GM19438 (cell line): Measurements from ENCODE around the gene AKNA.
A peak's percentile ranks its signal among the peaks of the same experiment; 100 is the strongest.

Experiments
- ATAC-seq: cut with Tn5 transposase; IDR thresholded peaks from one replicate; pipeline ENCODE4 v1.9.1; 2021; ENCODE audit warnings: low read depth; ENCODE audit not compliant: unreplicated experiment

Gene AKNA

GRCh38 chr9:114376586-114377445 lies 11.0 kb downstream of the AKNA start:
- ATAC-seq = no peak

DNA sequence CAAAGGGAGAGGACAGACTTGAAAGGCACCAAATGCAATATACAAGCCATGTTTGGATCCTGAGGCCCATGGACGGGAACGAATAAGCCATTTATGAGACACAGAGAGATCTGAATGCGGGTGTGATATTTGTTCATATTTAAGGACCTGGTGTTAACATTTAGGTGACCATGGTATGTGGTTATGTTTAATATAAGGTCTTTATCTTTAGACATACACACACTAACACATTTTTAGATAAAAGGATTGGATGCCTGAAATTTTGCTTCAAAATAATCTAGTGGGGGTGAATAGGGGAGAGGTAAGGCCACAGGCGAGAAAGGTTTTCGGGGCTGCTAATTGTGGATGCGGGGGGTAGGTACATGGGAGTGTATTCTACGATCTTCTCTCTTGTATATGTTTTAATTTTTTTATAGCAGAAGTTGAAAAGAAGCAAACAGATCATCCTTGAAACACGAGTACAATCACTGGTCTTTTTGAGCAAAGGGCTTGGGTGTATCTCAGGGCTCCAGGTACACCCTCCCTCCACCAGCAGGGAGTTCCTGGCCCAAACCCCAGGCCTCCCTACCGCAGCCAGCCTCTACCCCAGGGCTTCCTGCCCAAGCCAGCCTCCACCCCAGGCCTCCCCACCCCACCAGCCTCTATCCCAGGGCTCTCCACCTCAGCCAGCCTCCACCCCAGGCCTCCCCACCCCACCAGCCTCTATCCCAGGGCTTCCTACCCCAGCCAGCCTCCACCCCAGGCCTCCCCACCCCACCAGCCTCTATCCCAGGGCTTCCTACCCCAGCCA lies 12.2 kb downstream of the AKNA start:
- ATAC-seq = no peak

DNA sequence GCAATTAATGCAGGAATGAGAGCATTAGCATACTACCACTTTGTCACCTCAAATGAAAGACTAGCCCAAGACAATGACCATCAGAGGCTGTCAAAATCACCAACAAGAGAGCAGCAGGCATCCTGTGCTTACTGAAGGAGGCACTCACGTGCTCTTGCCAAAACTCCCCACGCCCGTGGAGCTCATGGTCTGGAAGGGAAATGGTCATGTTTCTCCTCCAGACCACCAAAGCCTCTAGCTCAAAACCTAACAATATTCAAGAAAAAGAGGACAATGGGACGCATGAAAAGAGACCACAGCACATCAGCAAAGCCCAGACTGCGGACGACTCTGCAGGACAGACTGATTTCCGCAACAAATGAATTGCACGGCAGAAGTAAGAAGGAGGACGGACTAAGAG lies 12.8 kb downstream of the AKNA start:
- no peak for ATAC-seq

DNA sequence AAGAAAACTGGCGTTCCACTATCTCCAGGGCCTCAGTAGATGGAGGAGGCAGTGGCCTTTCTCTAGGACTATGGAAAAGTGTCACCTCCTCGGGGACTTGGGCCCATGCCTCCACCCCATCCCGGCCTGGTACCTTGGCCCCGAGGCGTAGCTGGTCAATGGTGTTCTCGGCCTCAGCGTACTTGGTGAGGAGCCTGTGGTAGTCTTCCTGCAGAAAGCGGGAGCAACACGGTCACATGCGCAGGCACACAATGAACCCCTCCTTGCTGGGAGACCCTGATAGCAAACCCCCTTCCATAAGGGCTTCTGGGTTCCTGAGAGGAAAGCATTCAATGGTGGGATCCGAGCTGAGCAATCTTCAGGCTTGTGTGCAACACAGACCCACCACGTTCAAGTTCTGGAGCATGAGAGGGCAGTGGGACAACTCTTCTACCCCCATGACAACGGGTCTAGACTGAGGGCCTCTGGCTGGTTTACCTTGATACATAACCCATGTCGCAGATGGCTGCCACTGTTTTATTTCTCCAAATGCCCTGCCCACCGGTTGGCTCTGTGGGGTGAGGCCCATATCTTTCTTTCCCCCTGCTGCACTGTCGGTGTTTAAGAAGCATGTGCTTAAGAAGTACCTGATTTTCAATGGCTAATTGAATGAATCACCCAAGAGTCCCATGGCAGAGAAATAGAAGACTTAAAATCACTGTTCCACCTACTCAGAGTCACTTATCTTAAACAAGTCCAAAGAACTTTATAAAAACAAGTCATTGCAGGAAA lies 13.6 kb downstream of the AKNA start:
- no peak for ATAC-seq

DNA sequence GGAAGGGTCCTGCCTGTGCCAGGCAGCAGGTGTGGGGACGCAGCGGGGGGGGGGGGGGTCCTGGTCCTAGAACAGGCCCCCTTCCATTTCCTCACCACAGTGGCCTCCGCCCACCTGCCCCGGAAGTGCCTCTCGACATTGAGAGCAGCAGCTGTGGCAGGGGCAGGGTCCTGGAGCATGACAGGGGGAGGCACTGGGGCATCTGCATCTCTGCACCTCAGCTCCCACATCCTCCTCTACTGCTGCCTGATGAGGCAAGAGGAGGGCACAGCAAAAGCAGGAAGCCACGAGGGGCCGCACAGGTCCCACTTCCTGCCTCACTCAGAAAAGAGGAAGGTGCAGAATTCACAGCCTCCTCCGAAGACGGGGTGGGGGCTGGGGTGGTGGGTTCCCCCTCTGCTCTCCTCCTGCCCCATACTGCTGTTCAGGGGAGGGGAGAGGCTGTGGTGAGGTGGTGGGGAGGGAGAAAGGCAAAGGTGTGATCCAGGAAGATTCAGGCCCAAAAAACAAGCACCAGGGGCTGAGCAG lies 14.8 kb downstream of the AKNA start:
- ATAC-seq = peak; percentile 93

- peak; percentile 31 for ATAC-seq
Measured at GRCh38 chr9:114371973-114372917, 15.5 kb downstream of the AKNA start.

DNA sequence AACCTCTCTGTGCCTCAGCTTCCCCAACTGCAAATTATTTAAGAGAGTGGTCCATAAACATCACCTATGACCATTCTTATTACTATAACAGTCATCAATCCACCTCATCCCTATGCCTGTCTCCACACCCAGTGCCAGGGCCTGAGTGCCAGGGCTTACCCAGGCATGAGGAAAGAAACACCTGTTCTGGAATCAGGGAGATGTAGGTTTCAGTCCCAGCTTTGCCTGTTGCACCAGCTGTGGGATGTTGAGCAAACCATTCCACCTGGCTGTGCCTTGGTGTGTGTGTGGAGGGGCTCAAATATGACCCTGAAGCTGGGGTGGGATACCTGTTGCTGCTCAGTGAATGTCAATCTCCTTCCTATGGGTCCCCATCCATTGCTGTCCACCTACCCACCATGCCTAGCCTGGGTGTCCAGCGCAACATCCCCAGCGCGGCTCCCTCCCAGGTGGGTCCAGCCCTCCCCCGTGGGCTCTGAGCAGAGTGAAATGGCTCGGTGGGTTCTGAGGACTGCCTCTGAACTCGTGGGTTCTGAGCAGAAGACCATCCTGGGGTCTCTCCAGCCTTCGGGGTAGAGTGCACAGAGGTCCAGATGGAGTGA lies 16.3 kb downstream of the AKNA start:
- no peak for ATAC-seq

DNA sequence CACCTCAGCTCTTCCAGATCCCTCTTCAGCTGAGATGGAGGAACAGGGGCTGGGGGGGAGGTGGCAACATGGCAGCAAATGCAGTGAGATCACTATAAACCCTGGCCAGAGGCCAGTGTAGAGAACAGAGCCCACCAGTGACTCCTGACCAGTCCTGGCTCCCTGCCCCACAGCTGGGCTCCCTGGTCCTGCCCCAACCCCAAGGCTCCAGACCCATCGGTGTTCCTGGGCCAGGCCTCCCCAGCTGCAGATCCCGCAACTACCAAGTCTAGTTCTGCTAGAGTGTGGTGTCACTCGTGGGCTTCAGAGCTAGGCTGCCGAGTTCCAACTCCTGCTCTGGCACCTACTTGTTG lies 16.8 kb downstream of the AKNA start:
- ATAC-seq = no peak

GRCh38 chr9:114370251-114370967 lies 17.4 kb downstream of the AKNA start:
- no peak for ATAC-seq

GRCh38 chr9:114369216-114370130 lies 18.3 kb downstream of the AKNA start:
- no peak for ATAC-seq

- no peak for ATAC-seq
Measured at GRCh38 chr9:114367772-114368569, 19.8 kb downstream of the AKNA start.

DNA sequence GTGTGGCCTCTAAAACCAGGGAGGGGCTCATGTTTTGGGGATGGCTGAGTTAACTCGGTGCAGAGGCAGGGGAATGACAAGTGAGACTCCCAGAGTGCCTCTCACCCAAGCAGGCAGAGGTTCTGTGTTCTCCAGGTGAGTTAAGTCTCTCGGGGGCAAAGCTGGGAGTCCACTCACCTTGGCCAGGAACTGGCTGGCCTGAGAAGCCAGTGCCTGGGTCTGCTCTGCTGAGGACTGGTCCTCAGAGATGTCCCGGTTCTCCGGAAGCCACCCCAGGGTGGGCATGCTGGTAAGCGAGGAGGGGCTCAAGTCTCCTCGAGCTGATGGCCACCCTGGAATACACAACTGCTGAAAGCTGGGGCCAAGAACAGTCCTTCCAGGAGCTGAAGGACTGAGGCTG lies 20.4 kb downstream of the AKNA start:
- ATAC-seq = no peak

- peak; percentile 45 for ATAC-seq
Measured at GRCh38 chr9:114366334-114367128, 21.3 kb downstream of the AKNA start.

DNA sequence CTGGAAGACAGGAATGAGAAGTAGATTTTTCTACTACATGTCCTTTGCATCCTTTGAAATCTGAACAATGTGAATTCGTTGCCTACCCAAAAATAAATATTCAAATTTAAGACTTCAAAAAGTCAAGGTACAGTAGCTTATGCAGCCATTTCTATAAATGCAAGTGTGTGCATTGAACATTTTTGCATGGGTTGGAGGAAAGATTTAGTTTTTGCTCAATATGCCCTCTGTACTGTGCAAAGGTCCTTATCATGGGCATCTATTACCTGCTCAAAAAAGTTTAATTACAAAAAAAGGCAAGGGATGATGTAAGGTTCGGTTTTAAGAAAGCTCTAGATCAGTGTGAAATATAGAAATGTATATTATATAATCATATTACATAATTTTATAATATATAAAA lies 22.6 kb downstream of the AKNA start:
- no peak for ATAC-seq

DNA sequence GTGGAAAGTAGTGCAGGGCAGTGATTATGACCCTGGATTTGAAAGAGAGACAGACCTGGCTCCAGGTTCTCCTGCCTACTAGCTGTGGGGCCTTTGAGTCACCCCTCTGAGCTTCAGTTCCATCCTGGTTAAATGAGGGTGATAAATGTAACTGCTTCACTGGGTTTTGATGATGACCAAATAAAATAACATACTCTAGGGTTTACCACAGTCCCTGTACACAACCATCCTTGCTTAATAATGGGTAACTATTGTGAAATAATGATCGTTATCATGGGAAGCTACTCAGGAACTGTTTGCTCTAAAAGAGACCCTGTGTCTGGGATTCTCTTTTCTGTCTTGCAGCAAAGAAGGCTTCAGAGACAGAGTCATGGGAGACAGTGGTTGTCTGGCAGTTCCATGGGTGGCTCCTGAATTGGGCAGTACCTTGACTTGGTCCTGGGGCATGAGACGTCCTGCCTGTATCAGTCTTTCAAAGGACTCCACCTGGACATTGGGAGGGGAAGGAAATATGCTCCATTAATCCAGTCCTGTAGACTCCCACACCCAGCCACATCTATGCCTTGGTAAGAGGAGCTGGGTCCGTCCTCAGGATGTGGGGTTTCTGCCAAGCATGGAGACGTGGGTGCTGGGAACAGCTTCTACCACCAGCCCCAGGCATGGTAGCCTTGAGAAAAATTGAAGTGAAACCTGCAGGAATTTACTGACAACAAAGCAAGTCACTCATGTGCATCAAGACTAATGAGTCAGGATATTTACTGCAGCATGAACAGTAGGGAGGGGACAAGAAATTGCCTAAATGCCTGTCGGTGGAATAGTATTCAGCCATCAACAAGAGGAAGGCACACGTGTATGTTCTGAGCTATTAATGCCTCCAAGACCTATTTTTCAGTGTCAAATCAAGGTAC lies 23.4 kb downstream of the AKNA start:
- ATAC-seq = no peak
